GM18498 (cell line): ENCODE measurements around the gene SIGLEC12.
"Not testable (repeated sequence)": the region's sequence is repeated elsewhere in the genome, so short reads cannot be mapped to it uniquely, and the experiment has no call there.

Experiments
- ATAC-seq: cut with Tn5 transposase; IDR thresholded peaks from one replicate; pipeline ENCODE4 v1.9.1; 2021; ENCODE audit warnings: mild to moderate bottlenecking, moderate library complexity; ENCODE audit not compliant: unreplicated experiment

Gene SIGLEC12

GRCh38 chr19:51524666-51525264, 23.2 kb upstream of the SIGLEC12 start:
- no peak for ATAC-seq

GRCh38 chr19:51521781-51522180, 20.2 kb upstream of the SIGLEC12 start:
- ATAC-seq = no peak

DNA sequence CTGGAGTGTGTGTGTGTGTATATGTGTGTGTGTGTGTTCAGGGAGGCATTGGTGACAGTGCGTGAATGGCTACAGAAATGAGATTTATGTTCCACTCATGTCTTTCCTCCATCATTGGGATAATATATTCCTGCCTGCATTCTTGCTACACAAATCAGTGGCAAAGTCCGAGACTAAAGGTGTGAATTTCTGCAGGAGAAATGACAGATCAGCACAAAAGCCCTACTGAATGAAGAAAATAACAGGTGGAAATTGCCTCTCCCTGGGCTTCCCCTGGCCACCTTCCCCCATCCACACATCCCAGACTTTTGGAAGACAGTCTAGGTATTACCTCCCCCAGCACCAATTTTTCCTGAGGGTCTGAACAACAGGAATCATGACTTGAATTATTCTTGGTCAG, 19.8 kb upstream of the SIGLEC12 start:
- no peak for ATAC-seq

DNA sequence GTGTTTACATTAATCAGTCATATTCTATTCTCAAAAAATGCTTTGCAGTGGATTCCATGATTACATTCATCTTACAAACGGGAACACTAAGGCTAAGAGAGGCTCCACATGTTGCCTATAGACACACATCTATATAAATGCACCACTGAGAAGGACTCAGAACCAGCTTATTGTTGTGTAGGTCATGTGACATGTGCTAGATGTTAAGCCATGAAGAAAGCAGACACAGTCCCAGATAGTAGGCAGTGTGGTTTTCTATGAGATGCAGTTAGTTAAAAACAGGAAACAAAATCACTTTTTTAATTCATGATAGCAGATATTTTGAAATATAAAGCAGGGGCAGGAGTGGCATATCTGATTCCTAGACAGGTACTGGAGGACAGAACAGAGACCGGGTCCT, 19.1 kb upstream of the SIGLEC12 start:
- no peak for ATAC-seq

DNA sequence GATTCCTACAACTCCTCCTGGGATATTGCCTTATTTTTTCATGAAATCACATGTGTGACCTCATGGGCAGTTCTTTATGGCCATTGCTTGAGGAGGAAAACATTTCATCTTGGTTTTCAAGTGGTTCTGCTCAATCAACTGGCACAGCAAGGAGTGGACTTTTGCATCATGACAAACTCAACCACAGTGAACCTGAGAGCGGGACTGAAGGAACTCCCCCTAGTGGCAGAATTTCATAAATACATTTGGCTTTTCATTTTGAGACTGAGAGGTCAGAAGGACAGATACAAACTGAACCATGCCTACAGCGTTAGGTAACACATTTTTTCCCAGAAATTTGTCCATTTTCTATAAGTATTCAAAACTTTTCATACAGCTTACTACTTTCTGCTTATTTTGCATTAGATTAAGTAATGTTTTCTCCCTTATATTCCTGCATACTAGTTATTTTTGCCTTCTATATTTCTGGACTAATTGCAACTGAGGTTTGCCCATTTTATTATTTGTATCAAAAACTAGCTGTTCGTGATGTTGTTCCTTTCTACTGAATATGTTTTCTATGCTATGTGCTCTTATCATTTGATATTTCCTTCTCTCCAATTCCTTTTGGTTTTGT, 13.4 kb upstream of the SIGLEC12 start:
- ATAC-seq = no peak

DNA sequence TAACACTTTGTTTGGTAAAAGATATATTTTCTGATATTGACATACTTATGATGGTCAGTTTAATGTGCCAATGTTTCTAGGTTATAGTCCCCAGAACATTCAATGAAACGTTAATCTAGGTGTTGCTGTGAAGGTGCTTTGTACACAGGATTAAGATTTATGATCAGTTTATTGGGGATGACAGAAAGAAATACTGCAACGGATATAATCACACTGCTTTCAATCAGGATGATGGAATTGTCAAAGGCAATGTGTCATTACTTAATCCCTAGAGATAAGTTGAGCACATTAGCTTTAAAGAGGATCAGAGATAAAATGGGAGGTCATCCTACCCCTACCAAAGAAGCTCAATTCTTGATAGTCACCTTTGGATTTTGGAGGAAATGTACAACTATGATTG, 12.4 kb upstream of the SIGLEC12 start:
- ATAC-seq = no peak

DNA sequence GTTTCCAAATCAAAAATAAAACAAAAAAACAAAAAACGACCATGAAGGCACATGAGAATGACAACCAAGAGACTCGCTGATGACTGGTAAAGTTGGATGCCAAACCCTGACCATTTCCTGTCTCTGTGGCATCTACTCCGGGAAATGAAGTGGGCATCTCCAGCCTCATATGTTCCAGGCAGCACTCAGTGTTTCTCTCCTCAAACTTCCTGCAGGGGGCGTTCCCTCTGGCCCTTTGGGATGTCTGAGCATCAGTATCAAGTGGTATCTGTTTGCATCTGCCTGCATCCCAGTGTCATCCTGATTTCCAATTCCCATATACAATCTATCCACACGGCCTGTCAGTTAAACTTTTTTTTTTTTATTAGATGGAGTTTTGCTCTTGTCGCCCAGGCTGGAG, 9.8 kb upstream of the SIGLEC12 start:
- ATAC-seq = no peak

- no peak for ATAC-seq
Measured at GRCh38 chr19:51509823-51510660, 8.4 kb upstream of the SIGLEC12 start.

GRCh38 chr19:51508059-51508733, 6.6 kb upstream of the SIGLEC12 start:
- ATAC-seq = no peak

GRCh38 chr19:51507640-51508058, 6.0 kb upstream of the SIGLEC12 start:
- ATAC-seq = no peak

GRCh38 chr19:51507192-51507591, 5.6 kb upstream of the SIGLEC12 start:
- ATAC-seq = no peak

- ATAC-seq = no peak
Measured at GRCh38 chr19:51505904-51506303, 4.3 kb upstream of the SIGLEC12 start.

- no peak for ATAC-seq
Measured at GRCh38 chr19:51503896-51504295, 2.3 kb upstream of the SIGLEC12 start.

DNA sequence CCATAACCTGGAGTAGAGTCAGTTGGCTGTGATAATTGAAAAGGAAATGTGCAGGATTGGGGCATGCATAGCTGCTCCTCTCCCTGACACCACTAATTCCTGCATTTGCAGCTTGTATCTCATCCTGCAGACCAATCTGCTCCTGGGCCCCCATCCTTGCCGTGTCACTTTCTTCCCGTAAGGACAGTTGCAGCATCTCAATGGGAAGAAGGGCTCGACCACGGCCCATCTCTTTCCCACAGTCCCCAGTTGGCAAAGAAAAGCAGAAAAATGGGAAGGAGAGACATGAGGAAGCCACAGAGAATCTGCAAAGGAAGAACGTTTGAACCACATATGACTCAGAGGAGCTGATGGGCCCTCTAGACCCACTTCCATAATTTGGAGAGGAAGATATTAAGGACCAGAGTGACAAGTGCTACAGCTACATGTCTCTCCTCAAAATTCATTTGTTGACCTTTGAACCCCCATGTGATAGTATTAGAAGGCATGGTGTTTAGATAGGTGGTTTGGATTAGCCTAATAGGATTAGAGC, 1.8 kb upstream of the SIGLEC12 start:
- ATAC-seq = no peak

DNA sequence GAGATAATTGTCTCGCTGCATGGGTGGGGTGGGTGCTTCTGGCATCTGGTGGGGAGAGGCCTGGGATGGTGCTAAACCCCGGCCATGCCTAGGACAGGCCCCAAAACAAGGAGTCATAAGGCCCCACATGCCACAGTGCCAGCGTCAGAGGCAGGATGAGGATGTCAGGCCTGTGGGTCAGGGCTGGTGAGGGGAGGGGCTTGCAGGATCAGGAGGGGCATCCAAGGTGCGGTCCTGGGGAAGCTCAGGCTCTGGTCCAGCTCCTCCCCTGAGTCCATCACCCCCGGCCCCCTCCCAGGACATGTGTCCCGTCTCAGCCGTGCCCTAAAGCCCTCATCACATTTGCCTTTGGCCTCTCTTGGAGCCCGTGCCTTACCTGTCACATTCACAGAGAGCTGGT, 669 bp downstream of the SIGLEC12 start:
- not testable (repeated sequence) for ATAC-seq

DNA sequence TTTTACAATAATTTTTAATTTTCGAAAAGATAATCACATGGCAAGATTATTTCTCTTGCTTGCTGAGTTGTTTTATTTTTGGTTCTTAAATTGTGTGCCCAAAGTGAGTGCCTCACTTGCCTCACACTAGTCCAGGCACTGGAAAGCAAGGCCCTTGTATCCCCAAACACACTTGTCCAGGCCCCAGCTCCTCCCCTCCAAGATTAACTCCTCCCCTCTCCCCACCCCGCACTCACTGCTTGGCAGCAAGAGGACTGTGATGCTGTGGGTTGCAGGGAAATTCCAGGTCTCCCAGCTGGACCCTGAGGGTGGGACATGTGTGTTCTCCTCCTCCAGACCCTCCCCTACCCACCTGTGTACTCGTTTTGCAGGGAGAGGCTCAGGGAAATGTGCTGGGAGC, 3.9 kb downstream of the SIGLEC12 start:
- no peak for ATAC-seq

- no peak for ATAC-seq
Measured at GRCh38 chr19:51493776-51494175, 7.8 kb downstream of the SIGLEC12 start.

GRCh38 chr19:51491586-51491985, 10.0 kb downstream of the SIGLEC12 start:
- no peak for ATAC-seq

DNA sequence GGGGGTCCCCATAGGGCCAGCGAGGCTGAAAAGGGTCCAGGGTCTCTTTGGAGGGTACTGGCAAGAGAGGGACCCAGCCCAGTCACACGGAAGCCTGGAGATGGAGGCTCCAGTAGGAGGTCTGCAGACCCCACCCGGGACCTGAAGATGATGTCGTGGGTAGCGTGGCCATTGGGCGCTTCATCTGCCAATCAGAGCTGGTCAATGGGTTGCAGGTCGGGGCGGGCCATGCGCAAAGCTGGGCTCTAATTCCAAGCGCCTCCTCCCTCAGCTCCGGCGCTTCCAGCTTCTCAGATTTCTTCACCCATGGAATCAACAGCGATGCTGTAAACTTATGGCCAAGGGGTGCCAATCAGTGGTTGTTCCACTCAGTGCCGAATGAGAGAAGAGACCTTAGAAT, 10.9 kb downstream of the SIGLEC12 start:
- no peak for ATAC-seq

- no peak for ATAC-seq
Measured at GRCh38 chr19:51489113-51489512, 12.5 kb downstream of the SIGLEC12 start.

DNA sequence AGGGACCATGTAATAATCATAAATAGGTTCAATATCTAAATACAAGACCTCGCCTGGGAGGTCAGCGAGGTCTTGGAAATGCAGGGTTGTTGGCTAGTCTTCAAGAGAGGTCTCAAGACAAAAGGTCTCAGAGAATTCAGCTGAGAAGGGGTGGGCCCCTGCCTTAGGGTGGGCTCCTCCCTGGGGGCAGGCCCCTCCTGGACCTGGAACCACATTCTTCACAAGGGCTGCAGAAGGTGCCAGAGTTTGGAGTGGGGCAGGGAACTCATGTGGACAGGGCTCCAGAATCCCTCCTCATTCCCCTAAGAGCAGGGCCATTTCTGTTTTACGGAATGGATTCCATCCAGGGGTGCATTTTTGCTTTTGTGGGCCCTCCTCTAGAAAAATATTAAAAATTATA, 13.1 kb downstream of the SIGLEC12 start:
- ATAC-seq = no peak
